ENCODE data around the gene DSCAML1.

The DSCAML1 gene

DNA sequence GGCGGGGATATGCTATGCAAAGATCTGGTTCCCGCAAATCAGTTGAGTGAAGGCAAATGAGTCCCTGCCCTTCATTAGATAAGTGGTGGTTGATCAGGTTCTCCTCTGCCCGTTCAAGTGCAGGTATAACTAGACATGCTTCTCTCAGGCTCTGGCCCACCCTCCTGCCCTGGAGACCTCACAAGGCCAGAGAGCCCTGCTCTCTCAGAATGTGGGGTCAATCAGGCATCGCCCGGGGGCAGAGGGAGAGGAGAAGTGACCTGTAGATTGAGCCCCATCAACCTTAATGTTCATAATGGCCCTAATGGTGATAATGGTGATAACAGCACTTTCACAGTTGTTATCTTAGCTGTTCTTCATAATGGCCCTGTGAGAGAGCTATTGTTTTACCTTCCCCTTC lies 224.3 kb downstream of the DSCAML1 start:
- DNase-seq: peak; percentile 48

DNA sequence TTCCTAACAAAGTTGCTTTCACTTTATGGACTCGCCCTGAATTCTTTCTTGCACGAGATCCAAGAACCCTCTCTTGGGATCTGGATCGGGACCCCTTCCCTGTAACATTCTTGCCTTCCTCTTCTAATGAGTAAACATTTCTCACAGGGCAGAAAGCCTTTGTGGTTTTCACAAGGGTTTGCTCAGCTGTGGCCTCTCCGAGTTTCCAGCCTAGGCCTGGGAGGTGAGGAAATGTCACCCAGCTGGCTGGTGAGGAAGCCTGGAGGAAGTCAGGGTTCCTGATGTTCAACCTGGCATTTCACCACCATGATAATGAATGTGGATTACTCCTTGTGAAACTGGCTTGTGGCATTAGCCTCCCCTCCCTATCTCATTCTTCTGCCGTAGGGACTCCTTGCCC lies 224.9 kb downstream of the DSCAML1 start:
- peak; percentile 81 for DNase-seq

DNA sequence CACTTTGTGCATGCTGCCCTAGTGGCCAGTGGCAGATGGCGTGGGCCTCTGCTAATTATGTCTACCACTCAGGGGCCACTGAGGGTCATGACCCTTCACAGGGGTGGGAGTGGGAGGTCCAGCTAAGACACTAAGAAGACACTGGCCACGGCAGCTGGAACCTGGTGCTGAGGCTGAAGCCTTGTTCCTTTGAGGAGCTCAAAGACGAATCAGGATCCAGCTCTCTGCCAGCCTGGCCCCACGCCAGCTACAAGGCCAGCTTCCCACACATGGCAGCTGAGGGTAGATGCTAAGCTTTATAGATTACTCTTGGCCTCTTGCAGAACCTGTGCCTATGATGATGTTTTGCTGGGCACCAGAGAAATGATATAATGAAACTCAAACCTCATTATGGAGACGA lies 226.3 kb downstream of the DSCAML1 start:
- peak; percentile 35 for DNase-seq

DNA sequence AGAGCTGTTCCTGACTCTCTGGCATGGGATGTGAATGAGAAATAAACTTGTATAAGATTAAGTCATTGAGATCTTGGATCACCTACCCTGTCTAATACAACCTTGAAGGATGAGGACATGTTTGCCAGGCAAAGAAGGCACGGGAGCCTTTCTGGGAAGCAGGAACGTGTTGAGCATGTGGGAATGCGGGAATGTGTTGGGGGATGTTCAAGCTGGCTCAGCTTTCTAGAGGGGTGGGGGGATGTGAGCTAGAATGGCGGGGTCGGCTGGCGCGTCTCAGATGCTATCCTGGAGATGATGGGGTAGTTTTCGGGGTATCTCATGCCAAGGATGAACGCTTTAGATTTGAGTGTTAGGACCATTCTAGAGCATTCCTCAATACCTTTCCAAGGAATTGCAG lies 227.1 kb downstream of the DSCAML1 start:
- DNase-seq: no peak

DNA sequence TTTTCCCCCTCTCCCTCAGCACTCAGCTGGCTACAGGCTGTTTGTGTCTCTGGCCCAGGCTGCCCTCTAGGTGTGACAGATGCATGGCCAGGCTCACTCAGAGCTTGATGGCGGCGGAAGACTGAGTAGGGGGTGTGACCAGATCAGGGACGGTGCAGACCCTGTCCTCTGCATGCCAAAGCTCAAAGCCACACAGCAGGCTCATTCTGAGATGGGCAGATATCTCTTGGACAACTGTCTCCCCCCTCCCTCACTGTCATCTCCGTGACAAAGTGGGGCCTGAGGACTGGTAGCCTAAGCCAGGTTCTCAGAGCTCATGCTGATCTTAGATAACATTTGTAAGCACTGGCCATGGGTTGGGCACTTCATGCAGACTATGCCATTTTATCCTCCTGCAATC lies 231.3 kb downstream of the DSCAML1 start:
- DNase-seq: no peak

DNA sequence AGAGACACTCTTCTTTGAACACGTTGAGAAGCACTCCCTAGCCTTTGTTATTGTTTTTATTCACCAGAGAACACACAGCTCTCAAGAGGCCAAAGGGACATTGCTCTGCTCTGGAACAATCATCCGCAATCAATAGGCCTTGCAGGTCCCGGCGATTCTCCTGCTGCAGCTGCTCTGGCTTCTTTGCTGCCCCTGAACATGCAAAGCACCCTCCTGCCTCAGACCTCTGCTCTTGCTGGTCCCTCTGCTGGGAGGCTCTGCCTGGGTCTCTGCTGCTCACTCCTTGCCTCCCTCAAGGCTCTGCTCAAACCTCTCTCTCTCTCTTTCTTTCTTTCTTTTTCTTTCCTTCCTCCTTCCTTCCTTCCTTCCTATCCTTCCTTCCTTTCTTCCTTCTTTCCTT lies 232.7 kb downstream of the DSCAML1 start:
- no peak for DNase-seq

DNA sequence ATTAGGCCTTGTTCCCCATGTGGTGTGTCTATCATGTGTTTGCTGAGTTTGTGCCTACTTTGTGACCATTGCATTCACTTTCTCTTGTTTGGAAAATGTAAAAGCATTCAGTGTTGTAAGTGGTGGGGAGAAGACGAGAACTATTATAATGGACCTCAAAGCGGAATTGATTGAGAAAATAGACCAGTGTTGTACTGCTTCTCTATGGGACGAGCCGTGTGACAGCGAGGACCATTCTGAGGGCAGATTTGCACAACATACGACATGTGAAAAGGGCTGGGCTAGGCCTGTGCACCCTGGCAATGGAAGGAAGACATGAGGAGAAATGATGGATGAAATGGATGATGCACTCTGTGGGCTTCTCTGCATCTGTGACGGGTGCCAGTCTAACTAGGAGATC lies 233.5 kb downstream of the DSCAML1 start:
- DNase-seq: no peak

DNA sequence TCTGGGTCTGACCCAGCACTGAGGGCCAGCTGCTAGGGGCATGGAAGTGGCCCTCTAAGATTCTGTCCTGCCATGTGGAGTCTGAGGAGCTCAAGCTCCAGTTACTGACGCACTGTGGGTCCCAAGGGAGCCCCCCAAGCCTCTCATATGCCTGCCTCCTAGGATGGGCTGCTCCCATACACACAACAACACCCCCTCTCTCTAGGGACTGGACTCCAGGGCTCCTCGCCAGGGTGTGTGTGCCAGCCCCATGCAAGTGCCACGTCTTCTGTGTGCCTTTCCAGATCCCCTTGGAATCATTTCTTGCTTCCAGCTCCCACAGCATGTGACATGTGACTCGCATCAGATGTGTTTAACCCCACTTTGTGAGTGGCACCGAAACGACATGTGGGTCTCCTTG lies 234.9 kb downstream of the DSCAML1 start:
- no peak for DNase-seq

DNA sequence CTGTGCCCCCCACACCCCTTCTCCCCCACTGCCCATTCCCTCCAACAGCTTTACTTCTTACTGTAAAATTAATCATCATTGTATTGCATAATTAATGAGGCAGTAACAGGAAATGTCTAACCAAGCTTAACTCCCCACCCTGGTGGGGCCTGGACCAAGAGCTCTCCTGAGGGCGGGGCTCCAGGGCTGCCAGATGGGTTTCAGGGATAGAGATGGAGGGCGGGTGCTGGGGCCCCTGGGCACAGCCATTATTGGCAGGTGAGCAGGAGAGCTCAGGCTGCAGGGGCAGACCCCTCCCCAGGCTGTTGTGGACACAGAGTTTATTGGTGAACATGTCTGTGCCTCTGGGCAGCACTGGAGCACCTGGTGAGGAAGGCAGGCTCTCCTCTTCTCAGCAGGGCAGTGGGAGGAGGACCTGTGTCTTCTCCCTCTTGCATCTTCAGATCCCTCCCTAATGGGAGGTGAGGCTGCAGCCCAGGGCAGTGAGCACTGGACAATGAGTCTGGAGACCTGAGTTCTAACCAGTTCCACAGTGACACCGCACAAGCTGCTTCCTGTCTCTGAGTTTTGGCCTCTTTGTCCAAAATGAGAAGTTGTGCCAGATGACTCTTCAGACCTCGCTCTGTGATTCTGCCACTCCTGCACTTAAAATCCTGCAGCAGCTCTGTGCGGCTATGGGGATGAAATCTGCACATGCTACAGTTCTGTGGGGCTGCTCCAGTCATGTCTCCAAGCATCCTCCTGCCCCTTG lies 236.1 kb downstream of the DSCAML1 start:
- DNase-seq: no peak

DNA sequence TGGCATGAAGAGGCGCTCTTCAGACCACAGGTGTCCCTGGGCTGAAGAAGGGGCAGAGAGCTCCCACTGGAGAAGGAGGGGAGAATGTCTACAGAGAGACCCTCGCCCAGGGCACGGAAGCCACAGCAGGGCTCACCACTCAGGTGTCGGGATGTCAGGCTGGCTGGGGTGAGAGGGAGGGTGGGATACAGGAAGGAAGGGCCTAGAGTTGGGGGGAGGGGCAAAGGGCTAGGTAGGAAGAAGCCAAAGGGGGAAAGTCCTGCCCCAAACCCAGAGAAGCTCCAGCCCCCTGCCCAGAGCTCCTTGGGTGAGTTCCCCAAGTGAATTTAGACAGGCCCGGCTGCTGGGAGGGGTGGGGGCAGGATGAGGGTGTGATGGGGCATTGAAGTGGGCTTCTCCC lies 237.3 kb downstream of the DSCAML1 start:
- DNase-seq: no peak

DNA sequence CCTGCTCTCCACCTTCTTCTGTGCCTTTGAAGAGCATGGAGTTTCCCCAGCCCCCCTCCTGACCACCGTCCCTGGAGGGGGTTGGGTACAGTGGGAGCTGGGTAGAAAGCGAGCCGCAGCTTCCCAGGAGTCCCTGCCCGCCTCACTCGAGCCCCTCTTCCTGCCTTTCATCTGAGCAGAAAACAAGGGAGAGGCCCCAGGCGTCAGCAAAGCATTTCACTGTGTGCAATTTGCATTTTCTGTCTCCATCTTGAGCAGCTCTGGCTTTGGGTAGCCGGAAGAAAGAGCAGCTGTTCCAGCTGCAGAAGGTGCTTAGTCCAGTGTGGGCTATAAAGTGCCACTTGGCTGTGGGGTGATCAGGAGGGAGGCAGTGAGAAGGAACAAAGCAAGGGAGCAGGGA lies 239.7 kb downstream of the DSCAML1 start:
- no peak for DNase-seq

DNA sequence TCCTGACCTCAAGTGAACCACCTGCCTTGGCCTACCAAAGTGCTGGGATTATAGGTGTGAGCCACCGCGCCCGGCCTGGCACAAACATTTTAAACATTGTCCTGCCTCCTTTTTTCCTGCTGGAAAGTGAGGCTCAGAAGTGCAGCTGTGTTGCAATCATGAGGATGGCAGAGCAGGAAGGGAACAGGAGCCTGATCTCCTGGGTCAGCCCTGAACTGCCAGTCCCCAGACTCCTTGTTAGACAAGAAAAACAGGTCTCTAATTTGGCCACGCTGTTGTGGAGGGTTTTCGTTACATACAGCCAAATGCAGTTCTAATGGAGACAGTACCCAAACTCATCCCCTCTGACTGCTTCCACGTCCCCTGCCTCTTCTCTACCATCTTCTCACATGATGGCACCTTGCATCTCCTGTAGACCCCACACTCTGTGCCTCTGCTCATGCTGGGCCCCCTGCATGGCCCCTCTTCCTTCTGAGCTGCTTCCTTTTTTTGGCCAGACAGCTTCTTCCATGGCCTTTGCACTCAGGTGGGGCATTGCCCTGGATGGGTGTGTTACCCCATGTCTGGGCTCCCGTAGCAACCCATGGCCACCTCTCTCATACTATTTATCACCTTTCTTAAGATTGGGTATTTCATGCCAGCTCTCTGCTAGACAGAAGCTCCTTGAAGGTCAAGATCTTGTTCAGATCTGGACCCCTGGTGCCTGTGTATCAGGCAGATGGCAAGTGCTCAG lies 242.2 kb downstream of the DSCAML1 start:
- DNase-seq: peak; percentile 49

DNA sequence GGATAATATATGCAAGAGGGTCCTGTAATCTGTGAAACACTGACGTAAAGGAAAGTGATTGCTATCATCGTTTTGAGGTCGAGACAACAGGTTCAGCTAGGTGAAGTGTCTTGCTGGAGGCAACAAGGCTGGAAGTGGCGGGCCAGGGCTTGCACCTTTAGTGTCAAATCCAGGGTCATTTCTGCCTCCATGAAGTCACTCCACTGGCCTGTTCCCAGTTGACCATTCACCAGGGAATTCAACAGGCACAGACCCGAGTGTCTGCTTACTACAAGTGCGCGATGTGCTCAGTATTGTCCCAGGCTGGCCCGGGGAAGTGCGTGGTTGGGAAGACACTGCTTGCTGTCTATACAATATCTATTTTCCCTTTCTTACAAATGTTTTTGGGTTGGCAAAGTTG lies 244.4 kb downstream of the DSCAML1 start:
- DNase-seq: no peak

DNA sequence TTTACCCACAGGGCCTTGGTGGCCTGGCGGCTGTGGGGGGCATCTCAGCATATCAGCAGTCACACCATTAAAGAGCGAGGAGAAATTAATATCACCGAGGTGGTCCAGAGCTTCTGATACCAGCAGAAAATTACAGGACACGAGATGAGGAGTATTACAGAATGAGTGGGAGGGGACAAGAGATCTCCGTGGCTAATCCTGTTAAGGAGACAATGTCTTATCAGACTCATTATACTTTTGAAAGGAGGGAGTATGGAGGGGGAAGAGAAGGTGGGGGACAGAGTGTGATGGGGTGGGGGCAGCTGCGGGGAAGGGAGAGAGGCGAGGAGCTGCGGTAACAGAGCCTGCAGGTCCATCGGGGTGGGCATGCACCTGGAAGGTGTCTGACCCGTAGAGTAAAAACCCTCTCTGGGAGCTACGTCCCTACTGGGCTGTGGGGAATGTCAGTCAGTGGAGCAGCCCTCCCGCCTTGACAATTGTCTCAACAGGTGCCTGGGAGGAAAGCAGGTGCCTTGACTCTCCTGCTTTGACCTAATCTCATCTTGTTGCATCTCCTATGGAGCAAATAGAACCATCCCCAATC lies 245.2 kb downstream of the DSCAML1 start:
- no peak for DNase-seq

DNA sequence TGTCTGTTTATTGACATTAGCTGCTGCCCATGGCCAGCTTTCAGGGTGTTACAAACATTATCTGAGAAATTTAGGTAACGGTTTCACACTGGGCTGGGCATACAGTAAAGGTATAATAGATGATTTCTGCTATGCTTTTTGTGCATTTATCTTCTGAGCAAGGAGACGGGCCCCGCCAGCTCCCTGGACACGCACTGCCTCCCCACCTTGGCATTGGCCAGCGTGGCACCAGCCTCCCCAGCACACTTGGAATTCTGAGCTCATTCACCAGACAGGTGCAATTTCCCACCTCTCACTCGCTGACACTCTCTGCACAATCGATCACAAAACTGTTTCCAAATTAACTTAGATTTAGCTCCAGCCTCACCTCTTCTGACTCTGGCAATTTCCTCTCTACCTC lies 246.6 kb downstream of the DSCAML1 start:
- DNase-seq: no peak

DNA sequence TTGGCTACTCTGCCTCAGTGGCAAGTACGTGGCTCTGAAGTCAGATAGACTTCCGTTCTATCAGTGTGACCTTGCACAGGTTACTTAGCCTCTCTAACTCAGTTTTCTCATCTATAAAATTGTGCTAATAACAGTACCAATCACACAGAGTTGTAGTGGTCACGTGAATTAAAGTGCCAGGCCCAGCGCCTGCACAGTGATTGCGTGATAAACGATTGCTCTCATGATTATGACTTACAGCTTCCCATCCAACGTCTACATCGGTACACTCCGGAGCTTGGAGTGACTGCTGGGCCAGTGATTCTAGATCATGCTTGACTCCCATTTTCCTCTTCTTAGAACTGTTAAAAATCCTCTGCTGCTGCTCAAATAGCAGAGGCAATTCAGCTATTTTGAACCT lies 247.6 kb downstream of the DSCAML1 start:
- no peak for DNase-seq

DNA sequence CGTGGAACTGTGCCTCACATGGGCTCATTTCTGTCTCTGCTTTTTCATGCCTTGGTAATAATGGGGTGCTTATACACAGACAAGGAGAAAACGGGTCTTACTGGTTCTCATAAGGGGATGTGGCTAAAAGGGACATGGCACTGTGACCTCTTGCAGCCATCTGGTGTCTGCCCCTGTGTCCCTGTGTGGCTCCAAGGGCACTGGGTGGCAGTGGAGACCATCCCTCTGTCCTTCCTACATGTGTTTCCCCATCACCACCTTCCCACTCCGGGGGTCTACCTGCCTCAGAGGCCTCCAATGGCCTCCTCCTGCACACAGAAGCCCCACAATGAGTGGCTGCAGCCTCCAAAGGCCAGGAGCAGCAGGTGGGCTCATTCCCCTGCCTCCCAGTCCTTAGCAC lies 248.1 kb downstream of the DSCAML1 start:
- peak; percentile 15 for DNase-seq

DNA sequence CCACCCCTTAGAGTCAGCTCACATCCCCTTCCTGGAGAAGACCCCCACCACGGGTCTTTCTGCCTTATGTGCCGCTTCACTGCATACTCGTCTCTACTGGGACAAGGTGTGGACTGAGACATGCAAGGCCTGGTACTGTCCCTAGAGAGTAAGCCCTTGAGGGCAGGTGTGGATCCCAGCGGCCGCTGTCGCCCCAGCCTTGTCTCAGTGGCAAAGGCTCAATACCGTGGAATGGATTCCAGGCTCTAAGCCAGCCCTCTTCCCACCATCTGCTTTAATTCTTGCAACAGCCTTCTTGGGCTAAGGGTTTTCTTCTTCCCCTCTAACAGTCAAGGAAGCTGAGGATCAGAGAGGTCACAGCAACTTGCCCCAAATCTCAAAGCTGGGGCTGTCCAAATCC lies 249.1 kb downstream of the DSCAML1 start:
- no peak for DNase-seq

DNA sequence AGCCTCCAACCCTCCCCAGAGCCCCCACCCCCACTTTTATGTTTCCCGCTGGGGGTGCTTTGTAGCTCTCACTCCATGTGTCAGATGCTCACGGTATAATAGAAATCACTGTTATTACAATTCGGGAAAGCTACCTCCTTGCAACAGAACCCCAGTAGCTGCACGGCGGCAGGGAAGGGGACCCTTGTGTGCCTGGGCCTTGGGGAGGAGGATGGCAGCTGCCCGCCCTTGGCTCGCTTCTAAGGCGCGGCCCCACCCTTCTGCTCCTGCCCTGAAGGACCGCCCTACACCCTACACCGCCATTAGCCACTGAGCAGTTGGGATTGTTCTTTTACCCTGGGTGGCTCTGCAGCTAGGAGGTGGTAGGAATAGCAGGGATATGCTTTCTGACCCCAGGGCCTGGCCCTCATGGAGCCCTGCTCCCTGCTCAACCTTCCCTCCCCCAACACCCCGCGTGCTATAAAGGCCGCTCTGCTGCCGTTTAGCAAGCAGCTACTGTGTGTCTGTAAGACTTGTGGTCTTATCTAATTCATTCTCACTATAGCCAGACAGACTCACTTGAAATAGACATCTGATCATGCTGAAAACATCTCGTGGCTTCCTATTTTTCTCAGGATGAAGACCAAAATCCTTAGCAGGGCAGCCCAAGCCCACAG lies 249.7 kb downstream of the DSCAML1 start:
- no peak for DNase-seq

DNA sequence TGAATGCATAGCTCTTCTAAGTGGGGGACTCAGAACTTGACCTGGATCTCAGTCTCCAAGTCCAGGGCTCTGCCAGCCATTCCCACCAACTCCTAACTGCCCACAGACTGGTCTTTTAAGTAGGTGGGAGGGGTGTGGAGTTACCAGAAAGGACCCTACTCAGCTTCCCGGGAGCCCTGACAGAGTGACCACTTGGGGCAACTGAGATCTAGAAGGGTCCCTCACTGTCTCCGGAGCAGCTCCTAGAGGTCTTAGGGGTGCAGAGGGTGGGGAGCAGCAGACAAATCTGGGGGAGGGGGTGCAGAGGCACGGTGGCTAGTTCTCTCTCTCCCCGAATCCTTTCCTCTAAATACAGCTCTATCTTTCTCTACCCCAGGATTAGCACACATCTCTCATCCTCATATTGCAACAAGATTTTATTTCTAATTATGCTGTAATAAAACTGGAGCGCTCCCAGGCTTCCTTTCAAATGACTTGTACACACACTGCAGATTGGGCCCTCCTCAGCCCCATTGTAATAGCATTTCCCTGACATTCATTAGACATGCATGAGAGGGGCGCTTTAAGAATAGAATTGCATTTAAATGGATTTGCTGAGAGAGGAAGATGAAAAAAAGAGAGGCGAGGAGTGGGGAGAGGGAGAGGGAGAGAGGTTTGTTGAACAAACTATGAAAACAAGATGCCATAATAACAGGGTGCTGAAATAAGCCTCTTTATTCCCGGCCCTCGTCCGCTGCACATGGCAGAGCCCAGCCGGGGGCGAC lies 250.4 kb downstream of the DSCAML1 start:
- DNase-seq: no peak

DNA sequence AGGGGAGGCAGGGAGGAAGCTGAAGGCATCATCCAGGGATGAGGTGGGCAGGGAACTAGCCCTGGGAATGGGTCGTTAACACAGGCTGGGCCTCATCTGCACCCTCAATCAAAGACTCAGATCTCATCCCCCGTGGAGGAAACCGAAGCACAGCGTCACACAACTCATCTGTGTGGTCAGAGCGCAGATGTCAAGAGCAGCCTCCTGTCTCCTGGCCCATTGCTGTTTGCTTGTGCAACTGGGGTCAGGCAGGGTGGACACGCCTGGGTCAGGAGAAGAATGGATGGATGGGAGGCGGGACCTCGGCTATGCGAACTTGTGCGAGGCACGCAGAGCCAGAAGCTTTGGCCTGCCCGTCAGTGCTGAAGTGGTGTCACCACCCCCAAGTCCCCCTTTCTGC lies 251.3 kb downstream of the DSCAML1 start:
- DNase-seq: no peak

DNA sequence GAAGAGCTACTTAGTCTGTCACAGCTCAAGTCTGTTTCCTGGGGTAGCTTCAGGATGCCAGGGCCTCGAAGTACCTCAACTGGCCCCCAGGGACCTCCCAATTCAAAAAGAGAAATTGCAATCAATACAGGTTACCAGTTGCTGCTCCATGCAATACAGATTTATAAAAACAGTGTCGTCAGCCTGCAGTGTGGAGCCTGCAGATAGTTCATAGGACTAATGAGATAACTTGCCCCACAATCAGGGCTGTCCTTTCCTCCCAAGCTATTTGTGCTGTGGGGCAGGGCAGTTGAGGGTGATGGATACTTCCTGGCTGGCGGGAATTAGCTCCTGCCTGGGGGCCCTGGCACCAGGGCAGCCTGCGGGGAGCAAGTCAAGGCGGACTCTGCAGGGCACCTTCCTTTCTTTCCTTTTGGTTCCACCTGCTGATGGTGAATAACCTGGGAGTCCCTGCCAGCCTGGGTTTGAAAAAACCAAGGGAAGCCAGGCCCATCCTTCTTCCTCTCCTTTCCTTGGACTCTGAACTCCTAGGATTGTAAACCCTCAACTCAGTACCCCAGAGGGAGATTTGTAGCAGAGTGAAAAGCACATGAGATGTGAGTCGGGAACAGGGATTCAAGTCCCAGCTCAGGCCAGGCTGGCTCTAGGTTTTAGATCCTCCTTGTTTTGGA lies 252.8 kb downstream of the DSCAML1 start:
- DNase-seq: no peak

All from DMS53 (cell line).